HepG2 (cell line): Measurements from ENCODE around the gene CBX2. TPM values are rescaled to one million over a fixed set of nuclear protein-coding genes. Genes with fewer than 3 reads are reported as not detected.
A peak's percentile ranks its signal among the peaks of the same experiment; 100 is the strongest.

Experiments
- ATAC-seq: fragments of 200-7000 bp; cut with Tn5 transposase; 3 replicates; pipeline ENCODE4 v1.9.1; 2020; ENCODE audit warnings: mild to moderate bottlenecking, moderate library complexity
- BruUV-seq: library from RNA; stranded (reverse); fragments of 400-500 nt; replicated peaks from 2 replicates; lab custom pipeline; 2021; lab: Mats Ljungman, UMichigan
- CTCF ChIA-PET: fragments of 300-600 bp; formaldehyde crosslinking; extraction: SDS; loops from one replicate; lab custom pipeline; 2021; ENCODE audit warnings: low total read pairs, inconsistent platforms, low intra/inter-chr PET ratio; lab: Yijun Ruan, JAX
- POLR2A ChIA-PET: fragments of 350-600 bp; sonication (Branson Sonifier 250); formaldehyde crosslinking; loops from one replicate; lab custom pipeline; 2020; ENCODE audit warnings: antibody characterized with exemption, inconsistent platforms; lab: Yijun Ruan, JAX
- DNase-seq: peaks from one replicate; pipeline ENCODE4 v3.0.0-alpha.2; 2015; ENCODE audit warnings: low spot score
- FAIRE-seq: peaks from 3 replicates; lab custom pipeline; 2011; peaks lifted over from hg19 to GRCh38; lab: Jason Lieb, UNC
- H2AFZ ChIP-seq: one replicate; pipeline ENCODE4 v1.6.1; 2011; ENCODE audit warnings: low read length, inconsistent platforms
- H3K27ac ChIP-seq: fragments of 300-600 bp; 3 replicates; pipeline ENCODE4 v1.8.0; 2011; ENCODE audit warnings: mixed run types, mild to moderate bottlenecking, mixed read lengths, low read length, inconsistent platforms; ENCODE audit not compliant: insufficient read depth; ENCODE audit errors: extremely low read length
- H3K27me3 ChIP-seq, 2 experiments: fragments of 200-600 bp in 1 of 2; 2 replicates in 1 of 2; 3 replicates in 1 of 2; pipeline versions ENCODE4 v1.6.0 to v1.8.0; 2011; ENCODE audit warnings: low read length in 2 of 2, mild to moderate bottlenecking in 2 of 2, moderate library complexity in 2 of 2, inconsistent platforms in 1 of 2; ENCODE audit not compliant: insufficient read depth in 2 of 2, control insufficient read depth in 1 of 2
- H3K36me3 ChIP-seq, 2 experiments: fragments of 200-600 bp in 1 of 2; replicated peaks in 1 of 2; 2 replicates in 1 of 2; 3 replicates in 1 of 2; pipeline versions ENCODE4 v1.5.1 to v1.8.0; 2011; ENCODE audit warnings: low read length in 2 of 2, inconsistent platforms in 1 of 2; ENCODE audit not compliant: insufficient read depth in 2 of 2, control insufficient read depth in 1 of 2
- H3K4me1 ChIP-seq: 2 replicates; pipeline ENCODE4 v1.5.1; 2012; ENCODE audit warnings: low read length, inconsistent platforms; ENCODE audit not compliant: insufficient read depth
- H3K4me2 ChIP-seq: 2 replicates; pipeline ENCODE4 v1.6.0; 2011; ENCODE audit warnings: low read depth, low read length, inconsistent platforms
- H3K4me3 ChIP-seq, 3 experiments: fragments of 200-600 bp in 1 of 3; sonication (generic), shearing (Covaris generic) in 1 of 3; replicated peaks in 1 of 3; 2 replicates each; pipeline ENCODE4 v1.5.1; 2011 to 2016; ENCODE audit warnings: low read length in 3 of 3, inconsistent platforms in 2 of 3, low read depth in 2 of 3, mild to moderate bottlenecking in 2 of 3, control low read depth in 1 of 3, mixed read lengths in 1 of 3; ENCODE audit not compliant: insufficient read depth in 1 of 3
- H3K79me2 ChIP-seq: one replicate; pipeline ENCODE4 v1.6.1; 2011; ENCODE audit warnings: low read length, inconsistent platforms; ENCODE audit not compliant: insufficient read depth
- H3K9ac ChIP-seq: 2 replicates; pipeline ENCODE4 v1.6.0; 2011; ENCODE audit warnings: mild to moderate bottlenecking, low read depth, low read length, inconsistent platforms; ENCODE audit not compliant: insufficient read depth
- H3K9me3 ChIP-seq: 2 replicates; pipeline ENCODE4 v1.5.1; 2012; ENCODE audit warnings: mild to moderate bottlenecking, low read length
- H4K20me1 ChIP-seq: 2 replicates; pipeline ENCODE4 v1.6.0; 2011; ENCODE audit warnings: inconsistent platforms, mild to moderate bottlenecking, low read length, moderate library complexity; ENCODE audit not compliant: insufficient read depth
- EED ChIP-seq: sonication (generic); formaldehyde crosslinking; IDR thresholded peaks from 2 replicates; pipeline ENCODE4 v1.5.0; 2020; ENCODE audit warnings: mild to moderate bottlenecking, missing genetic modification reagents
- FOSL2 ChIP-seq: sonication (generic); formaldehyde crosslinking; IDR thresholded peaks from 2 replicates; pipeline ENCODE4 v1.4.0; 2020; ENCODE audit warnings: missing genetic modification reagents
- KLF13 ChIP-seq: sonication (generic); formaldehyde crosslinking; IDR thresholded peaks from 2 replicates; pipeline ENCODE4 v1.4.0; 2020; ENCODE audit warnings: mild to moderate bottlenecking, missing genetic modification reagents
- MXD1 ChIP-seq: sonication (generic); formaldehyde crosslinking; IDR thresholded peaks from 2 replicates; pipeline ENCODE4 v1.4.0; 2020; ENCODE audit warnings: mild to moderate bottlenecking, missing genetic modification reagents
- NFKB2 ChIP-seq: sonication (generic); formaldehyde crosslinking; IDR thresholded peaks from 2 replicates; pipeline ENCODE4 v1.4.0; 2020; ENCODE audit warnings: missing genetic modification reagents, borderline replicate concordance
- SIN3A ChIP-seq: IDR thresholded peaks from 2 replicates; pipeline ENCODE4 v1.6.1; 2011; ENCODE audit warnings: low read depth, mild to moderate bottlenecking, control low read depth, low read length, borderline replicate concordance
- SPEN ChIP-seq: sonication (generic); formaldehyde crosslinking; IDR thresholded peaks from 2 replicates; pipeline ENCODE4 v1.5.1; 2020; ENCODE audit warnings: low read depth, mild to moderate bottlenecking, missing genetic modification reagents
- TOPORS ChIP-seq: sonication (generic); formaldehyde crosslinking; IDR thresholded peaks from 2 replicates; pipeline ENCODE4 v1.8.0; 2023; ENCODE audit warnings: mild to moderate bottlenecking, missing genetic modification reagents
- TRIM24 ChIP-seq: sonication (generic); formaldehyde crosslinking; IDR thresholded peaks from 2 replicates; pipeline ENCODE4 v1.8.0; 2022; ENCODE audit warnings: mild to moderate bottlenecking, missing genetic modification reagents
- U2AF1 ChIP-seq: fragments of 200-400 bp; formaldehyde crosslinking; optimal IDR thresholded peaks from 2 replicates; pipeline ENCODE3; 2017; ENCODE audit warnings: mild to moderate bottlenecking, low read depth, low read length
- ZFP36 ChIP-seq: fragments of 150-350 bp; IDR thresholded peaks from 2 replicates; pipeline ENCODE4 v1.6.1; 2018; ENCODE audit warnings: borderline replicate concordance, low read length, low read depth; ENCODE audit not compliant: partially characterized antibody
- ZNF331 ChIP-seq: sonication (generic); formaldehyde crosslinking; IDR thresholded peaks from 2 replicates; pipeline ENCODE4 v1.4.0; 2020; ENCODE audit warnings: missing genetic modification reagents
- ZNF468 ChIP-seq: sonication (generic); formaldehyde crosslinking; IDR thresholded peaks from 2 replicates; pipeline ENCODE4 v1.8.0; 2022; ENCODE audit warnings: mild to moderate bottlenecking, moderate library complexity, missing genetic modification reagents
- ZNF503 ChIP-seq: sonication (generic); formaldehyde crosslinking; IDR thresholded peaks from 2 replicates; pipeline ENCODE4 v1.4.0; 2020; ENCODE audit warnings: missing genetic modification reagents
- ZNF577 ChIP-seq: sonication (generic); formaldehyde crosslinking; IDR thresholded peaks from 2 replicates; pipeline ENCODE4 v1.4.0; 2020; ENCODE audit warnings: mild to moderate bottlenecking, low read depth, missing genetic modification reagents, borderline replicate concordance
- ZNF609 ChIP-seq: sonication (generic); formaldehyde crosslinking; IDR thresholded peaks from 2 replicates; pipeline ENCODE4 v1.4.0; 2020; ENCODE audit warnings: mild to moderate bottlenecking, missing genetic modification reagents, borderline replicate concordance
- WGBS: methylation state at CpG from one replicate; pipeline ENCODE4 v1.1.6; 2017; ENCODE audit warnings: low lambda C conversion rate; 5-methylcytosine and 5-hydroxymethylcytosine counted together
- in situ Hi-C: cut with HindIII; loops from 2 replicates; pipeline ENCODE4 v1.10.0; 2017; ENCODE audit warnings: low pct_unique_long_range_greater_than_20kb; ENCODE audit not compliant: extremely low pct_ligation_motif_present
- intact Hi-C: fragments of 100-400 bp; cut with micrococcal nuclease; formaldehyde crosslinking; loops from one replicate; pipeline ENCODE4 v1.10.0; 2022; ENCODE audit not compliant: unreplicated experiment
- polyA plus RNA-seq, 8 experiments: library from polyadenylated mRNA; depleted of rRNA in 3 of 8; stranded (reverse) in 7 of 8; unstranded in 1 of 8; fragments of >200 nt; fragmentation: Illumina TruSeq in 4 of 8; extraction: Trizol in 4 of 8; gene quantifications; 2 replicates each; pipeline versions ENCODE4 v1.2.1 to v1.2.3, GENCODE V29; 2011 to 2016; ENCODE audit warnings: low read depth in 4 of 8, missing spikeins in 1 of 8, mixed read lengths in 1 of 8; ENCODE audit not compliant: insufficient read depth in 1 of 8
- total RNA-seq, 5 experiments: library from RNA; depleted of rRNA; stranded (reverse); fragments of >200 nt; fragmentation: Illumina TruSeq; extraction: Trizol; gene quantifications; 2 replicates each; pipeline ENCODE4 v1.2.3, GENCODE V29; 2016; ENCODE audit warnings: low read depth in 1 of 5

The CBX2 gene
- total and polyA plus RNA-seq, 2 of the 13 experiments (the other 11 are each of a cell fraction or from before 2014, with no cell fraction given) = 14.5 to 31.1 TPM

GRCh38 chr17:79803997-79804855 is 26.3 kb downstream of the CBX2 start:
- H2AFZ ChIP-seq = no peak overlapping the region
- BruUV-seq = no TSS peak
- H3K4me2 ChIP-seq = peak overlapping the region; percentile 53
- ATAC-seq = peak; percentile 39
- H3K4me1 ChIP-seq = peaks cover 66% of the 10 kb centered on the region
- ChIA-PET POLR2A (interaction anchor here (1.0 to 1.6 kb wide), 7 partner anchors 8 to 189 kb away, joined by 3 to 10 read pairs (median 5); partner anchors contain the start of gene CBX4), CTCF (no interaction called here)
- H3K36me3 ChIP-seq = no peaks in the 10 kb centered on the region
- WGBS = 21% methylated on average over 36 of the region's 76 CpGs
- no peaks in the 10 kb centered on the region for H3K9me3 ChIP-seq
- no peaks in the 10 kb centered on the region for H4K20me1 ChIP-seq
- no peak overlapping the region for H3K9ac ChIP-seq
- H3K27me3 ChIP-seq = peaks cover 55 to 100% of the 10 kb centered on the region in 2 experiments
- H3K27ac ChIP-seq = no peak overlapping the region
- no peaks in the 10 kb centered on the region for H3K79me2 ChIP-seq
- intact Hi-C loops (no loop called here), in situ Hi-C loops (no loop called here)
- DNase-seq = no peak
- peak overlapping the region in 2 of 3 experiments; percentile 6 to 54; a peak in 3 of 6 replicates for H3K4me3 ChIP-seq
- FAIRE-seq = no peak
- TF ChIP-seq MXD1 (CRISPR knock-in tag) (peak; percentile 99), SIN3A (no peak; the same call in 1 of the 2 replicates), FOSL2 (CRISPR knock-in tag) (no peak; the same call in 1 of the 2 replicates), ZFP36 (no peak), SPEN (CRISPR knock-in tag) (peak; percentile 90), ZNF503 (CRISPR knock-in tag) (no peak), NFKB2 (CRISPR knock-in tag) (peak; percentile 97; the same call in 1 of the 2 replicates), TRIM24 (CRISPR knock-in tag) (peak; percentile 54; the same call in 1 of the 2 replicates), ZNF331 (CRISPR knock-in tag) (peak; percentile 55), KLF13 (CRISPR knock-in tag) (no peak), U2AF1 (no peak), ZNF577 (CRISPR knock-in tag) (no peak), ZNF468 (peak; percentile 94; the same call in 1 of the 2 replicates), TOPORS (CRISPR knock-in tag) (no peak), EED (CRISPR knock-in tag) (peak; percentile 70; the same call in 1 of the 2 replicates), ZNF609 (peak; percentile 81)
